T-helper 2 cell (primary cell): ENCODE data around the gene THSD1.
A peak's percentile ranks its signal among the peaks of the same experiment; 100 is the strongest.
"Not testable (repeated sequence)": the region's sequence is repeated elsewhere in the genome, so short reads cannot be mapped to it uniquely, and the experiment has no call there.

Source experiments
- DNase-seq, 5 experiments: peaks; one replicate each; pipeline versions ENCODE4 v3.0.0 to v3.0.0-alpha.2; 2012 to 2022

Gene THSD1

DNA sequence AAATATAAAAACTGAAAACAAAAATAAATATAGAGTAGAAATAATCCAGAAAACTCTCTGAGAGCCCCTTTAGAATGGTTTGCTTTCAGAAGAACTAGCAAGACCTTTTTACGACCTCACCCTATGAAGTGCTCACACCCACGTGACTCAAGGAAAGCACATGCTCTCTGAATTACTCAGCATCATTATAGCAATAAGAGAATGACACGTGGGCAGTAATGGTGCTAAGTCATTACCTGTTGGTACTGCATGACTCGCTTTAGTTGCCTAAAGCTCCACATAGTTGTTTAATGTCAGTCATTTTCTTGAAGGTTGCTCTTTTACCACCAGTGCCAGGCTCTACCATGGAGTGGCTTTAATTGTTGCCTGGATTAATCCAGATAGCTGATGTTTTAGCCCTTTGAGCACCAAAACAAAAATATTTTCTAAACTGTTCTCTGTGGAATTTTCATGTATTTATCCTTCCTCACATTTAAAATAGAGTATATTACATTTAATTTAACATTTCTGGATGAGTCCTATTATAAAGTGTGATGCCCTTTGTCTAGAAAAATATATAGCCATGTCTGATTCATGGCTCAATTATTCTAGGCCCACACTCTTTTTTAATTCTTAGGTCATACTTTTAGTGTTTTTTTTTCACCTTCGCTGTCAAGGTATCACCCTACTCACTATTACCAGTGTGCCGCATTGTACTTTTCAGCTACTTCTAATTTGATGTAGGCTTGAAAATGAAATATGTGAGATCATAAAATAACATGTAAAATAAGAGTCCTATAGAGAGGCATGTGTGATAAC, 56.8 kb downstream of the THSD1 start:
- peak in 1 of 5 experiments; percentile 61 for DNase-seq

- no peak for DNase-seq
These were observed 57.9 kb downstream of the THSD1 start for GRCh38 chr13:52348071-52348470.

DNA sequence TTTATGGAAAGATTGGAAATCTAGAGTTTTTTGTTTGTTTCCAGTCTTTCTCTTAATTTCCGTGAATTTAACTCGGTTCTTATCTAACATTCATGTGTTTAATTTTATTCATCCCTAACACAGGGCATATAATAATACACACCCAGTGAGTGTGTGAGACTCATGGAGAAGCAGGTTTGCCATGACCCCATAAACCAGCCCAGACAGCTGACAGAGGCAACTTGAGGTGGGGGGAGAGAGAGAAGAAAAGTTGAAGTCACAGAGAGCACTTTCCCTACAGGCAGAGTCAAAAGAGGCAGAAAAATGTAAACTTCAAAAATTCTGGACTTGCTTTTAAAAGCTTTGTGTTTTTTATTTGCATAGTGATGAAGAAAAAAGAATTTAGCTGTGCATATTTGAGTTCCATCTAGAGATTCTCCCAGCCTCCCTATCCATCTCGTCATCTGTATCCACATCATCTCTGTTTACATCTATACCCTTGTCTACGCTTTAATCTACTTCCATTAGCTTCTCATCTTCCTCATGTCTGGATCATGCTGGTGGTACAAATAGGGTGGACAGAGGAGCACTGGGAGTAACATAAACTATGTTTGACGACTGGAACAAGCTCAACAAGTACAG, 60.2 kb downstream of the THSD1 start:
- DNase-seq = no peak

GRCh38 chr13:52345048-52345447, 60.9 kb downstream of the THSD1 start:
- no peak for DNase-seq

GRCh38 chr13:52344108-52344507, 61.9 kb downstream of the THSD1 start:
- no peak for DNase-seq

DNA sequence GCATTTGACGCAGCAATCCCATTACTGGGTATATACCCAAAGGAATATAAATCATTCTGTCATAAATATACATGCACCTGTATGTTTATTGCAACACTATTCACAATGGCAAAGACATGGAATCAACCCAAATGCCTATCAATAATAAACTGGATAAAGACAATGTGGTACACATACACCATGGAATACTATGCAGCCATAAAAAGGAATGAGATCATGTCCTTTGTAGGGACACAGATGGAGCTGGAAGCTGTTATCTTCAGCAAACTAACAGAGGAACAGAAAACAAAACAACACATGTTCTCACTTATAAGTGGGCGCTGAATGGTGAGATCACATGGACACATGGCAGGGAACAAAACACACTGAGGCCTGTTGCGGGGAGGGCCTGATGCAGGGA, 63.8 kb downstream of the THSD1 start:
- DNase-seq = not testable (repeated sequence)

GRCh38 chr13:52337828-52338455, 68.0 kb downstream of the THSD1 start:
- DNase-seq = peak in 1 of 5 experiments; percentile 25

GRCh38 chr13:52334107-52334506, 71.9 kb downstream of the THSD1 start:
- not testable (repeated sequence) for DNase-seq

DNA sequence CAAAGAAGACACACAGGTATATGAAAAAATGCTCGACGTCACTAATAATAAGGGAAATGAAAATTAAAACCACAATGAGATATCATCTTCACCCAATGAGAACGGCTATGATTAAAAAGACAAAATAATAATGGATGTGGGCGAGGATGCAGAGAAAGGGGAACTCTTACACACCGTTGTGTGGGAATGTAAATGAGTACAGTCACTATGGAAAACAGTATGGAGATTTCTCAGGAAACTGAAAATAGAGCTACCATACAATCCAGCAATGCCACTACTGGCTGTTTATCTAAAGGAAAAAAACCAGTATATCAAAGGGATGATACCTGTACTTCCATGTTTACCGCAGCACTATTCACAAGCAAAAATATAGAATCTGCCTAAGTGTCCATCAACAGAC, 74.1 kb downstream of the THSD1 start:
- not testable (repeated sequence) for DNase-seq
